Measurements from ENCODE around the gene TRPM2.

The TRPM2 gene

GRCh38 chr21:44483288-44484237 lies 130.1 kb downstream of the TRPM2 start:
- DNase-seq (ENCODE audit: low read depth in 3 of 3) = no peak

DNA sequence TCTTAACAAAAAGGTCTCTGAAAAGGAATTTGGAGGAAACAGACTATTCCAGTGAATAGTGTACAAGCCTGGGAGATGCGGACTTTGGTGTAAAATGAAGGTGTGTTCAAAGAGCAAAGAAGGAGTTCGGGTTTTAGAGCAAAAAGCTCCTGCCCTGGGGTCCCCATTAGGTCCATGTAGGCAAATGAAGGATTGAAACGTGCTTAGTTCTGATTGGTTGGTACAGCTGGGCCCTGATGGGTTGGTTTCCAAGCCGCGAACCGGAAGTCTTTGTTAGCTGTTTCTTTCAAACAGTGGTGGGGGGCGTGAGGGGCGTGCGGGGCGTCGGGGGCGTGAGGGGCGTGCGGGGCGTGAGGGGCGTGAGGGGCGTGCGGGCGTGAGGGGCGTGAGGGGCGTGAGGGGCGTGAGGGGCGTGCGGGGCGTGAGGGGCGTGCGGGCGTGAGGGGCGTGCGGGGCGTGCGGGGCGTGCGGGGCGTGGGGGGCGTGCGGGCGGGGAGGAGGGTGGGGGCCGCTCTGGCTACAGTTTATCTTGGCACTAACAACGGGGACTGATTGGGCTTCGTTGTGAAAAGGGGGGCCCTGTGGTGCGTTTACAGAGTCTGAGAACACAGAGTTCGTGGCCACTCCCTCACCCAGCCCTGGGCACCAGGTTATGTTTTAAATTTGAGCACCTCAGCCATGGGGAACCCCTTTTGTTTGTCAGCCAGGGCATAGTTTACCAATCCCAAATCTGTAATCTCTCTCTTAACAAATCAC lies 131.3 kb downstream of the TRPM2 start:
- no peak for DNase-seq (ENCODE audit: low read depth in 3 of 3)

DNA sequence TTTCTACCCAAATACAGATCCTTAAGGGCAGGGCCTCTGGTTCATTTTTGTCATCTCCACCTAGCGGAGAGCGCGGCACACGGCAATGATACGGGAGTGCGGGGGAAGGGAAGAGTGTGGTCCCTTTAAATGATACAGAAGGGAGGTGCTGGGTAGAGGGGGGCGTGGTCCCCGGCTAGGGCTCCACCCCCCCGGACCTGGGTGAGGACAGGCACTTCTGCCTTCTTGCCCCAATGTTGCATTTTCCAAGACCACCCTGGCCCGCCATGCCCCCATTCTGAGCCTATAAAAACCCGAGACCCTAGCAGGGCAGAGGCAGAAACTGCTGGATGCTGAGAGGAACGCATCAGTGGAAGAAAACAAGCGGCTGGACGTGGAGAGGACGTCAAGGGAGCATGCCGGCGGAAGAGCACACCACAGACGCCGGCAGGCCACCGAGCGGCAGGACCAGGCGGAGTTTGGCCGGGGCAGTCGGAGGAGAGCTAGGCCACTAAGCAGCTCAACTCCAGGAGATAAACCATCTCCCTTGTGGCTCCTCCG lies 131.9 kb downstream of the TRPM2 start:
- DNase-seq (ENCODE audit: low read depth in 3 of 3) = peak in 2 of 3 donors; percentile 41 to 46

DNA sequence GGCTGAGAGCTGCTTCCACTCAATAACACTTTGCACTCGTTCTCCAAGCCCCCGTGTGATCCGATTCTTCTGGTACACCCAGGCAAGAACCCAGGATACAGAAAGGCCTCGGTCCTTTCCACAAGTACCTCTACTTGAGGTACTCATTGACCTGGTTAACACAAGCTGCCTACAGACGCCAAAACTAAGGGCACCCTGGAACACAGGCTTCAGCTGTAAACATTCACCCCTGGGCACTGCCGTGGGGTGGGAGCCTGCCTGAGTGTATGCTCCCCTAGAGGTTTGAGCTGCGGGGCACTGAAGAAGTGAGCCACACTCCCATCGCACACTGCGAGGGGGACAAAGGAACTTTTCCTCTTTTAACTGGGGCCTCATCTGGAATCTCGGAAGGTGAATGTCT lies 132.4 kb downstream of the TRPM2 start:
- no peak for DNase-seq (ENCODE audit: low read depth in 3 of 3)

GRCh38 chr21:44486302-44486701 lies 132.9 kb downstream of the TRPM2 start:
- no peak for DNase-seq (ENCODE audit: low read depth in 3 of 3)

- peak; percentile 24 to 41 (median 38) for DNase-seq (ENCODE audit: low read depth in 3 of 3)
Observed at GRCh38 chr21:44487831-44488230, 134.4 kb downstream of the TRPM2 start.

DNA sequence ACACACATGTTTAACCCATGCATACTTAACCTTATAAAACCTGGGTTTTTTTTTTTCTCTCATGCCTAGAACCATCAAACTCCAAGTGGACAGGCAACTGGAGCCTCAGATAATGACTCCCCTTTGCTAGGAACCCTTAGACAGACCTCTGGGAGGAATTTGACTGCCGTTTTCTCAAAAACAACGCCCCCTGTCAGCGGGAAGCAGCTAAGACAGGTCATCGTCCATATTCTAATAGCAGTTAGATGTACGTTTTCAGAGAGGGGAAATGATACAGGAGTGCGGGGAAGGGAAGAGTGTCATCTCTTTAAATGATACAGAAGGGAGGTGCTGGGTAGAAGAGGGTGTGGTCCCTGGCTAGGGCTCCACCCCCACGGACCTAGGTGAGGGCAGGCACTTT lies 136.5 kb downstream of the TRPM2 start:
- DNase-seq (ENCODE audit: low read depth in 3 of 3) = no peak

- DNase-seq (ENCODE audit: low read depth in 3 of 3) = no peak
Observed at GRCh38 chr21:44490405-44490804, 137.0 kb downstream of the TRPM2 start.

GRCh38 chr21:44490816-44491215 lies 137.4 kb downstream of the TRPM2 start:
- DNase-seq (ENCODE audit: low read depth in 3 of 3) = no peak

Data from stimulated activated CD4-positive, alpha-beta T cell treated with anti-CD3 and anti-CD28 coated beads, TNF-alpha, amount 100 ng/mL, for 48 hours (primary cell).